ENCODE data around the gene ARID5A.

DNA sequence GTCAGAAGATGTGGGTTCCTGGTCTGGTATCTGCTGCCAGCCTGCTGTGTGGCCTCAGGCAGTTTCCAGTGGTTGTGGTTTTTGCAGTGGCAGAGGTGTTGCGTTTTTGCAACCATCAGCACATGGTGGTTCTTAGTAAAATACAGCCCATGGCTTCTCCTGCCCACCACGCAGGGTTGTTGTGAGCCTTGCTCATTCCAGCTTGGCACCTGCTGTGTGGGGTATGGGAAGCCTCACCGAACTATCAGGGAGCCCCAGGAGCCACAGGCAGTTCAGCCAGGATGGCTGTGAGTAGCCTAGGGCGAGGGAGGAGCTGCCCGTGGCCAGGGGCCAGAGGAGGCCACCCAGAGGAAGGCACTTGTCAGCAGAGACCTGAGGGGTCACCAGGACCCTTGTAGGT lies 9.8 kb downstream of the ARID5A start:
- TF ChIP-seq POLR2AphosphoS5 (IDR thresholded peaks at IDR 0.05; ENCODE audit: borderline replicate concordance, low read depth, low read length): no peak
- TF ChIP-seq EZH2 (IDR thresholded peaks at IDR 0.05): no peak
- no peak for TF ChIP-seq FOXP2 (optimal IDR thresholded peaks at IDR 0.05; ENCODE audit: control extremely low read depth, extremely low read length, insufficient read depth)

Data from SK-N-MC (cell line).